Activated CD8-positive, alpha-beta memory T cell treated with anti-CD3 and anti-CD28 coated beads for 48 hours (primary cell): ENCODE data around the gene PARP16.

Experiments used
- DNase-seq, 3 experiments: peaks; one replicate each; pipeline ENCODE4 v3.0.0-alpha.2; 2020; ENCODE audit warnings: low read depth in 2 of 3, low spot score in 2 of 3

Gene PARP16

DNA sequence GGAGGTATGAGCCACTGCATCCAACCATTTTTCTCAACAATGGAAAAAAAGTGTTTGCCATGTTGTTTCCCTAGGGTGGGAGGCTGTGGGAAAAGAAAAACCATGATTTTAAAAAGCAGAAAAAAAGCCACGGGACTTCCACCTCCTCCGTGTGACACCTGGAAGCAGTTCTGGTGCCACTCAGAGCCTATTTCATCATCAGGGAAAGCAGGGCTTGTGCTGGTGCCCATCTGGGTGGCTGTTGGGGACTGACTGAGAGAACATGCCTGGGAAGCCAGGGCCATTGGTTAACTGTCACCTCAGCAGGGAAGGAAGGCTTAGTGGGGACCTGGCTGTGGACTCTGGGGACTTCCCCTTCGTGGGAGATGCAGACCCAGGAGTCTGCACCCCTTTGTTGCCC, 25.1 kb upstream of the PARP16 start:
- no peak for DNase-seq

DNA sequence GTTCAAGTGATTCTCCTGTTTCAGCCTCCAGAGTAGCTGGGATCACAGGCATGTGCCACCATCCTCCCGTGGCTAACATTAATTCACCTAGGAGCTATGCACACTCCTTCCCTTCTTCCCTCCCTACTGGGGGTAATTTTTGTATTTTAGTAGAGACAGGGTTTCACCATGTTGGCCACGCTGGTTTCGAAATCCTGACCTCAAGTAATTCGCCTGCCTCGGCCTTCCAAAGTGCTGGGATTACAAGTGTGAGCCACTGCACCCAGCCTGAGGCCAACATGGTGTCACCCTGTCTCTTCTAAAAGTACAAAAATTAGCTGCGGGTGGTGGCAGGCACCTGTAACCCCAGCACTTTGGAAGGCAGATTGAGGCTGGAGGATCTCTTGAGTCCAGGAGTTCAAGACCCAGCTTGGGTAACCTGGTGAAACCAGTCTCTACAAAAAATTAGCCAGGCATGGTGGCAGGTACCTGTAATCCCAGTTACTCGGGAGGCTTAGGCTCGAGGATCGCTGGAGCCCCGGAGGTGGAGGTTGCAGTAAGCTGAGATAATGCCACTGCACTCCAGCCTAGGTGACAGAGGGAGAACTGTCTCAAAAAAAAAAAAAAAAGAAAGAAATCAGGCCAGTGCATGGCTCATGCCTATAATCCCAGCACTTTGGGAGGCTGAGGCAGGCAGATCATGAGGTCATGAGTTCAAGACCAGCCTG, 23.9 kb upstream of the PARP16 start:
- DNase-seq, result no peak

DNA sequence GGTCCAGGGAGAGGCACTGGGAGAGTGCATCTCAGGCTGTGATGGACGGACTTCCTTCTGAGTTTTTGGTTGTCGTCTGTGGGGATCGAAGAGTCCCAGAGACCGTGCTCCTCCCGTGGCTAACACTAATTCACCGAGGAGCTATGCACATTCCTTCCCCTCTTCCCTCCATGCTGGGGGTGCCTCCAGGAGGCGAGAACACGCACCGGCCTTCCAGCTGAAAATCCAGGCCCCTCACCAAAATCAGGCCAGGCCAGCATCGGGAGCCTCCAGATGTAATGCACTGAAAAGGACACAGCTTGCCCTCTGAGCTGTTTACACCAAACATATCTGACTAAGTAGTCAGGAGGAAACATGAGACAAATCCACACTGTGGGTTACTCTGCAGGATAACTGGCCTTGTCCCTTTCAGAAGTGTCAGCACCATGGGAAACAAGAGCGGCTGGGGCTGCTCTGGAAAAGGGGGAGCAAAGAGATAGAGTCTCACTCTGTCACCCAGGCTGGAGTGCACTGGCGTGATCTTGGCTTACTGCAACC, 23.3 kb upstream of the PARP16 start:
- DNase-seq, result no peak

DNA sequence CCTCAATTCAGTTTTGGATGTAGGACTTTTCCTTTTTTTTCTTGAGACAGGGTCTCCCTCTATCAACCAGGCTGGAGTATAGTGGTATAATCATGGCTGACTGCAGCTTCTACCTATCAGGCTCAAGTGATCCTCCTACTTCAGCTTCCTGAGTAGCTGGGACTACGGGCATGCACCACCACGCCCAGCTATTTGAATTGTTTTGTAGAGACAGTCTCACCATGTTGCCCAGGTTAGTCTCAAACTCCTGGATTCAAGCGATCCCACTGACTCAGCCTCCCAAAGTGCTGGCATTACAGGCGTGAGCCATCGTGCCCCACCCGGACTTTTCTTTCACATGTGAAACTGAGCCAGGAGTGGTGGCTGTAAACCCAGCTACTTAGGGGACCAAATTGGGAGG, 21.3 kb upstream of the PARP16 start:
- DNase-seq, result no peak

DNA sequence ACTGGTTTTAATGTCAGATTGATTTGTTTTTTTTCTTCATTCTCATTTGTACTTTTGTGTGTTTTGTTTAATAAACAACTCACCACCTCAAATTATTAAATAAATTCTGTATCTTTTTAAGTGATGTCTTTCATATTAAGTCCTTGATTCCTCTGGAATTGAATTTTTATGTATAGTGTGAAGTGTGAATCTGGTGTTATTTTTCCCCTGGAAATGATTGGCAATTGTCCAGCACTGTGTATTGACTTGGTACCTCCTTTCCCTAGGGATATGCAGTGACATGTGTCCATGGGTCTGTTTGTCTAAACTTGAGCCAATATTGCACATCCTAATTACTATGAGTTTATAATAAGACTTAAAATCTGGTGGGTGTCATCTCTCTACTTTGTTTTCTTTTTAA, 19.9 kb upstream of the PARP16 start:
- DNase-seq, result no peak

DNA sequence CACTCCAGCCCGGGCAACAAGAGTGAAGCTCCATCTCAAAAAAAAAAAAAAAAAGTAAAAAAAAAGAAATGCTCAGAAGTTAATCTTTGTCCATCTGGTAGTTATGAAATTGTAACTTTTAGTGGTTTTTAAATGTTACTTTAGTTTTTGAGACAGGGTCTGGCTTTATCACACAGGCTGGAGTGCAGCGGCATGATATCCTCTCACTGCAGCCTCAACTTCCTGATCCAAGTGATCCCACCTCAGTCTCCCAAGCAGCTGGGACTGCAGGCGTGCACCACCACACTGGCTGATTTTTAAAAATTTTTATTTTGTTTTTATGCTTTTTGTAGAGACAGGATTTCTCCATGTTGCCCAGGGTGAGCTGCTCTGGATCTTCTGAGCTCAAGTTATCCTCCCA, 19.1 kb upstream of the PARP16 start:
- DNase-seq, result no peak

DNA sequence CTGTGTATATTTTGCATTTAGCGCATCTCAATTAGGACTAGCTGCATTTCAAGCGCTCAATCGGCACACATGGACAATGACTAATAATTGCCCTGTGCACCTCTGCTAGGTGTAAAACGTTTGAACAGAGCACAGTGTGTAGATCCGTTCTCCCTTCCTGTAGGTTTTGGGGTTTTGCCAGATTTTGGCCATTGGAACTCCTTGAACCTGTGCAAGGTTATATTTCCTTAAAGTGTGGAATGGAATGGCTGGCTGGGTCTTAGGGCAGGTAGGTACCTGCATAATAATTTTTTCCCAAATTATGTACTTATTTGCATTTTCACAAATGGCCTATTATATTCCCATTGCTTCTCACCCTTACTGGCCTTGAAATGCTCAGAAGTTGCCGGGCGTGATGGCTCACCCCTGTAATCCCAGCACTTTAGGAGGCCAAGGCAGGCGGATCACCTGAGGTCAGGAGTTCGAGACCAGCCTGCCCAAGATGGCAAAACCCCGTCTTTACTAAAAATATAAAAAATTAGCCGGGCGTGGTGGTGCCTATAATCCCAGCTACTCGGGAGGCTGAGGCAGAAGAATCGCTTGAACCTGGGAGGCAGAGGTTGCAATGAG, 18.6 kb upstream of the PARP16 start:
- DNase-seq, result no peak

DNA sequence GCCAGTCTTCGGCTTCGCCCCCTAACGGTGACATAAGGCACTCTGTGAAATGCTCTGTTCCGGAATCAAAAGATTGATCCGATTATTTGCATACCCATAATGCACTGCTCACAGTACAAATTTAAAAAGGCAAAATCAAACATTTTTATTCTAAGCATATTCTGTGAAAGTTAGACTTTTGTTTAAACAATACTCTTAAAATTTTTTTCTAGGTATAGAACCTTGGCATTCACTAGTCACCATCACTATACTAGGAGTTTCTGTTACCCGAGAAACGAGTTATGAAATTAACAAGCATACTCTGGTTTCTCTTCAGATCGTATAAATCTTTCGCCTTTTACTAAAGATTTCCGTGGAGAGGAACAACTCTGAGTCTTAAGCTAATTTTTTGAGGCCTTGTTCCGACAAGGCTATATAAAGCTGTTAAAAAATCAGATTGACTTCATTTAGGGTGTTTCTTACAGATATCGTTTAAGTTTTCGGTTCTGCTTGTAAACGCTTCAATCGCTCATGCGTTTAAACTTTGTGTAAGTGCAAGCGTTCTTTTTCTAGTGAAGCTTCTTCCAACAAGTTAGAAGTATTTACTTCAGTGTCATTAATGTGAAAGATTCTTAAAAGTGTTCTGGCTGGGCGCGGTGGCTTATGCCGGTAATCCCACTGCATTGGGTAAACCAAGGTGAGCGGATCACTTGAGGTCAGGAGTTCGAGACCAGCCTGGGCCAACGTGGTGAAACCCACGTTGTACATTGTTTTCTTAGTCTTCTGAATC, 17.9 kb upstream of the PARP16 start, which contains the start of gene RNU5B-1:
Gene RNU5B-1 (plus strand): TSS at position 297 of the 769 bp plus-strand sequence.
- peak; percentile 59 to 81 (median 69) for DNase-seq

DNA sequence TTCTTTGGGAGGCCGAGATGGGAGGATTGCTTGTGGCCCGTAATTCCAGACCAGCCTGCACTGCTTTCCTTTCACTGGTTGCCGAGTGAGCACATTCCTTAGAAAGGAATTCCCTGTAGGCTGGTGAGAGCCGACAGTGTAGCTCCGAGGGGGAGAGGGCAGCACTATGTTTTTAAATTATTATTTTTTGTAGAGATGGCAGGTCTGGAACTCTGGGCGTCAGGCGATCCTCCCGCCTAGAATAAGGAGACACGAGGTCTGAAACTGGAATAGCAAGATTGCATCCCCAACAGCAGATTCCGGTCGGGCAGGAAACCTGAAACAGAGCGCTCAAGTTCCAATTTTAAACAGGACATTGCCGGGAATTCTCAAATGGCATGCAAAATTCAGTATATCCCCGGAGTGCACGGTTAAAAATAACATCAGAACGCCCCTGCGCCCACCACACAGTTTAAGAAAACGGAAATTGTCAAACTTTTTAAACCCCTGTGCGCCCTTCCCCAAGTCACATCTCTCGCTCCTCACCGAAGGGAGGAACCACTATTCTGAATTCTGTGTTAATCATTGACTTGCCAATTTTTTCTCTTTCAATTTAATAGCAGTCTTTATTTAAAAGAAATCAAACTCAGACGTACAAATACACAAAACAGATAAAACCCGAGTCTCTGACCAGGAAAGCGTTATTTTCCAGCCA, 17.2 kb upstream of the PARP16 start:
- DNase-seq, result no peak

DNA sequence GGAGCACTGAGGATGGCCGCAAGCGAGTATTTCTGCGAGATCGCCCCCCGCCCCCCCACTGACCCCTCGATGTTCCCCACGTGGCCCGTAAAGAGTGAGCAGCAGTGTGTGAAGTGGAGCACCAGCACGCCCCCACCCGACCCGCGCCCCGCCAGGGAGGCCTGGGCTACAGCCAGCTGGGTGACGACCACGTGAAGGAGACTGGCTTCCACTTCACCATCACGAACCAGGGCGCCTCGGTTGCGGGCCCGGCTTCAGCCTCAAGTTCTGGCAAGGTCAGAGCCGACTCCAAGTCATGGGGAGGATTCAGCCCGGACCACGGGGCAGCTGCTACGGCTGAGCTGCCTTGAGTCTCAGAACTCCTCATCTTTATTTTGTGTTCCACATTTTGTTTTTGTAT, 15.4 kb upstream of the PARP16 start:
- DNase-seq, result no peak

DNA sequence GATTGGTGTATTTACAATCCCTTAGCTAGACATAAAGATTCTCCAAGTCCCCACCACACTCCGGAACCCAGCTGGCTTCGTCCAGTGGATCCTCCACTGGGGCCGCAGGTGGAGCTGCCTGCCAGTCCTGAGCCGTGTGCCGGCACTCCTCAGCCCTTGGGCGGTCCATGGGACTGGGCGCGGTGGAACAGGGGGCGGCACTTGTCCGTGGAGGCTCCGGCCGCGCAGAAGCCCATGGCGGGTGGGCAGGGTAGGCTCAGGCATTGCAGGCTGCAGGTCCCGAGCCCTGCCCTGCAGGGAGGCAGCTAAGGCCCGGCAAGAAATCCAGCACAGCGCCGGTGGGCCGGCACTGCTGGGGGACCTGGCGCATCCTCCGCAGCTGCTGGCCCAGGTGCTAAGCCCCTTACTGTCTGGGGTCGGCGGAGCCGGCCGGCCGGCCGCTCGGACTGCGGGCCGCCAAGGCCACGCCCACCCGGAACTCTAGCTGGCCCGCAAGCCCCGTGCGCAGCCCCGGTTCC, 14.3 kb upstream of the PARP16 start:
- DNase-seq, result no peak

DNA sequence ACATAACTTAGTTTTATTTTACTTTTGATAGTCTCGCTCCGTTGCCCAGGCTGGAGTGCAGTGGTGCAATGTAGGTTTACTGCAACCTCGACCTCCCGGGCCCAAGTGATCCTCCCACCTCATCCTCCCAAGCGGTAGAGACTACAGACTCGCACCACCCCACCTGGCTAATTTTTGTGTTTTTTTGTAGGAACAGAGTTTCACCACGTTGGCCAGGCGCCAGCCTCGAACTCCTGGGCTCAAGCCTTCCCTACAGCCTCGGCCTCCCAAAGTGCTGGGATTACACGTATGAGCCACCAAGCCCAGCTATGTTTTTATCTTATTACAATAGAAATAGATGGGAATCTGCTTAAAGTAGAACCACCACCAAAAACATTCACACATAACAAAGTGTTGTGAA, 12.0 kb upstream of the PARP16 start:
- DNase-seq, result no peak

DNA sequence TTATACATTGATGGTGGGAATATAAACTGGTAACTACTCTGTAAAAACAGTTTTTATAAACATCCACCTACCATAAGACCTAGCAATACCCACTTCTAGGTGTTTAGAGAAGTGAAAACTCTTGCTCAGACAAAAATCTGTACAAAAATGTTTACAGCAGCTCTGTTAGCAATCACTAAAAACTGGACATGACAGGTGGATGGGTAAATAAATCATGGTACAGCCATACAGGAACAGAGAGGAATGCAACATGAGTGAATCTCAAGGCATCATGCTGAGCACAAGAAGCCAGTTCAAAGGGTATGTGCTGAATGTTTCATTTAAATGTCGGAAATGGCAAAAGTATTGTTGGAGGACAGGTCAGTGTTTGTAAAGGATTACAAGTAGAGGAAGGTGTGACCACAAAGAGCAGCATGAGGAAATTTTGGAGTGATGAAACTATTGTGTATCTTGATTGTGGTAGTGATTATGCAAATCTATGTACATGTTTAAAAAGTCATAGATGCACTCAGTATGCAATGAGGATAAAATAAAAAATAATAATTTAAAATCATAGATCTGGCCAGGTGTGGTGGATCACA, 6.3 kb upstream of the PARP16 start:
- DNase-seq, result no peak

DNA sequence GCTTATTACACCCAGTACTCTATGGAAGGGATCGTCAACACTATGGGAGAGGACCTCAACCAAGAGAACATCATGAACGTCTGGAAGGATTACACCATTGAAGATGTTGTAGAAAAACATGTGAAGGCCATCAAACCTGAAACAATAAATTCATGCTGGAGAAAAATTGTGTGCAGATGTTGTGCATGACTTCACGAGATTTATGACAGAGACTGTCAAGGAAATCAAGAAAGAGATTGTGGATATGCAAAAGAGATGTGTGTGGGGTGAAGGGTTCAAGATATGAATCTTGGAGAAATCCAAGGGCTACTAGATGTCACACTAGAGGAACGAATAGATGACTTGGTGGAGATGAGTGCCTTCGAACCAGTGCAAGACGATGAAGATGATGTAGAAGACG, 3.5 kb upstream of the PARP16 start:
- DNase-seq, result no peak

DNA sequence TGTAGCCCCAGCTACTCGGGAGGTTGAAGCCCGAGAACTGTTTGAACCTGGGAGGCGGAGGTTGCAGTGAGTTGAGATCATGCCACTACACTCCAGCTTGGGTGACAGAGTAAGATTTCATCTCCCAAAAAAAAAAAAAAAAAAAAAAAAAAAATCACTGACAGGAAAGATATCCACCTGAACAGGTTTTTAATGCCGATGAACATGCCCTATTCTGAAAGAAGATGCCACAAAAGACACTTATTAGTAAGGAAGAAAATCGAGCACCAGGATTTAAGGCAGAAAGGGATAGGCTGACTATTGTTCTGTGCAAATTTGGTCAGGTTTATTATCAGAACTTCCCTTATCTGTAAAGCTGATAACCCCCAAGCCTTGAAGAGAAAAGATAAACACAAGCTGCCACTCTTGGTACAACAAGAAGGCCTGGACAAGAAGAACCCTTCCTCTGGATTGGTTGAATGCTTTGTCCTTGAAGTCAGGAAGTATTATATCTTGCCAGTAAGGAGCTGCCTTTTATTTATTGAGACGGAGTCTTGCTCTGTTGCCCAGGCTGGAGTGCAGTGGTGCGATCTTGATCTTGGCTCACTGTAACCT, 2.7 kb upstream of the PARP16 start:
- no peak for DNase-seq

DNA sequence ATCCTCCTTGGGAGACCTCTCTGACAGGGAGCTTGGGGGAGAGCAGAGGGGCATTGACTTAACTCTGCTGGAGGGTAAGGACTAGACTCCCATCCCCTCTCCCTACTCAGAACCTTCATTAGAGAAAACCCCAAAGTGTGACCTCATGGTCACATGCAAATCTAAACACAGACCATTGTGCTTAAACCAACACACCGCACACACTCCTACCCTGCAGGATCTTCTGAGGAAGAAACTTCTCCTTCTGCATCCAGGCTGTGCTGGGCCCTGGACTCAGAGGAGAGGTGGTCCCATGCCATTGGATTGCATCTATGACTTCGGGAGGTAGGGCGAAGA, 805 bp upstream of the PARP16 start:
- DNase-seq, result no peak

DNA sequence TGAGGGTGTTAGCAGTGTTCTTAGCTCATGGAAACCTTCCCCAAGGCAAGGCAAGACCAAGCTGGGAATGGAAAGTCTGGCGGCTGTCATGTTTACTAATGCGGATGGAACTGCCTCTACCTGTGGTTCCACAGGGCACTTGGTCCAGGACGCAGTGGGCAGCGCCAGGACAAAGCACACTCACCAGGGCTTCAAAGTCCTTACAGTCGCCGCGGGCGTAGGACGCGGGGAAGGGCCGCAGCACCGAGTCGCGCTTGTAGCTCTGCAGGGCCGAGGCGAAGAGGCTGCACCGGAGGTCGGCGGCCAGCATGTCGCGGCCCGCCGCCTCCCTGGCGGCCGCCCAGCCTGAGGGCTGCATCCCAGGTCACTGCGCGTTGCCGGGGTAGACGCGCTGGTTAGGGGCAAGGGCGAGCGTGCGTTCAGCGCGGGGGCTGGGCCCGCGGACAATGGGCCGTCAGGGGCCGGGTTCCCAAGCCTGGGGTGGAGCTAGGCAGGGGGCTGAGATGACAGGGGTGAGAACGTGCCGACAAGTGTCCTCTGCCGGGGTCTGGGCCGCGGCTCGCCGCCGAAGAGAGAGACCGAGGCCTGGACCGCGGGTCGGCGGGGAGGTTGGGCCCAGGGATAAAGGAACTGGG, 497 bp downstream of the PARP16 start:
- no peak for DNase-seq

DNA sequence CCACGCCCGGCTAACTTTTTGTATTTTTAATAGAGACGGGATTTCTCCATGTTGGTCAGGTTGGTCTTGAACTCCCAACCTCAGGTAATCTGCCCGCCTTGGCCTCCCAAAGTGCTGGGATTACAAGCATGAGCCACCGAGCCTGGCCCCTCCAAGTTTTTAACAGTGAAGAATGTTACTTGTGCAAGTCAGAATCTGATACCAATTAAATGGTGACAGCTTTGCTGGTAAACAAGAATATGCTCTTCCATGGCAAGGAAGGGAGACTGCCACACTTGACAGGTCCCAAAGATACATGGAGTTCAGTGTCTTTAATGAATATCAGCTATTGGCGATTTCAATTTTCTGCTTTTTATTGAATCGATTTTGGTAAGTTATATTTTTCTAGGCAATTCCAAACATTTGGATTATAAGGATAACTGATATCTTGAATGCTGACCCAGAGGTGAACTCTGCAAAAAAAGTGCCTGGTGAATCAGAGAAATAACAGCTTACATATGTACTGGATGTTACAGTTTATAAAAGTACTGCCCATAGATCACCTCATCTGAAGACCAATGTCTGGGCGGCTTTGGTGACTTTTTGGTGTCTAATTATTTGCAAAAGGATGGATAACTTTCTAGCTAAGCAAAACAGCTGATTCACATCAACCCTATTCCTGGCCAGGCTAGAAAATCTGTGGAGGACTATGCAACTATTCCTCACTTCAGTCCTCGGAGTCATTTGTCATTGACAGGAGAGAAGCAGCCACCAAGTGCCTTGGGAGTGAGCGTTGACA, 1.2 kb downstream of the PARP16 start:
- DNase-seq, result no peak

DNA sequence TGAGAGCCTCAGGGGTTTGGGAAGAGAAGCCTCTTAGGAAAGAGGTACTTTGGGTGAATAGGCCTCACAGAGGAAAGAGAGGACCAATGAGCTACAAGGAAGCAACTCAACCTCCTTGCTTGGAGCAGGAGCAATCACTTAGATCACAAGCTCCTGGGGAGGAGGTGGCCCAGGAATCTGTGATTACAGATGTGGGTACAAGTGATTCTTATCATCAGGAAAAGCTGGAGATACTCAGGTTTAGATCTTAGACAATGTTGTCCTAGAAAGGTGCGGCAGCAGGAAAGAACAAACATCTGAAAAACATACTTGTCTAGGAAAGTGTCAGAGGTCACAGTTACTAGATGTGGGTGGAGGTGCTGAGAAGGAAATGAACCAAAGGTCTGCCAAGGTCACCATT, 8.2 kb downstream of the PARP16 start:
- DNase-seq, result no peak
